Erythroblast (primary cell): ENCODE measurements around the gene PLXNC1.

Source experiments
- GATA1 ChIP-seq: IDR thresholded peaks from 2 replicates; pipeline ENCODE4 v1.6.1; 2011; ENCODE audit warnings: low read depth, mild to moderate bottlenecking, control low read depth, low read length, moderate library complexity
- POLR2A ChIP-seq: IDR thresholded peaks from 2 replicates; pipeline ENCODE4 v1.6.1; 2011; ENCODE audit warnings: mild to moderate bottlenecking, low read length

DNA sequence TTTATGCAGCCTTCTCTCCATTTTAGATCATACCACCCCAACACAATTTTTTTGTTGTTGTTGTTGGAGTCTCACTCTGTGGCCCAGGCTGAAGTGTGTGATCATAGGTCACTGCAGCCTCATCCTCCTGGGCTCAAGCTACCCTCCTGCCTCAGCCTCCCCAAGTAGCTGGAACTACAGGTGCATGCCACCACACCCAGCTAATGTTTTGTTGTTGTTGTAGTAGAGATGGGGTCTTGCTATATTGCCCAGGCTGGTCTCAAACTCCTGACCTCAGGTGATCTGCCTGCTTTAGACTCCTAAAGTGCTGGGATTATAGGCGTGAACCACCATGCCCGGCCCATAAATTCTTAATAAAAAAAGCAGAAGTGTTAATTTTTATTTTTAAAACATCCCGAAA, 111.6 kb downstream of the PLXNC1 start:
- no peak for TF ChIP-seq POLR2A
- no peak for TF ChIP-seq GATA1
